K562 (cell line): ENCODE results near the gene EFHC1. TPM values are rescaled to one million over a fixed set of nuclear protein-coding genes. Genes with fewer than 3 reads are reported as not detected.

ENCODE experiments used
- BRD9 ChIP-seq: fragments of 450-650 bp; IDR thresholded peaks from 2 replicates; pipeline ENCODE4 v1.6.1; 2018; ENCODE audit warnings: low read depth; ENCODE audit not compliant: partially characterized antibody
- CCNT2 ChIP-seq: IDR thresholded peaks from 2 replicates; pipeline ENCODE4 v1.6.1; 2011; ENCODE audit warnings: borderline replicate concordance, low read depth, mild to moderate bottlenecking, moderate library complexity, mixed read lengths, low read length; ENCODE audit not compliant: insufficient read length; ENCODE audit errors: extremely low read depth
- CHD4 ChIP-seq: fragments of 200-600 bp; sonication (generic); IDR thresholded peaks from 3 replicates; pipeline ENCODE4 v1.6.1; 2012; ENCODE audit warnings: low read depth, mild to moderate bottlenecking, mixed read lengths, low read length, inconsistent platforms; ENCODE audit not compliant: insufficient read depth, insufficient replicate concordance, poor library complexity, severe bottlenecking
- CXXC5 ChIP-seq: fragments of 250-450 bp; sonication (Bioruptor Pico); IDR thresholded peaks from 2 replicates; pipeline ENCODE4 v1.8.0; 2022; ENCODE audit warnings: inconsistent platforms, mild to moderate bottlenecking, moderate library complexity
- JUN ChIP-seq, 2 experiments: sonication (generic) in 1 of 2; formaldehyde crosslinking in 1 of 2; IDR thresholded peaks; 2 replicates each; pipeline versions ENCODE4 v1.6.1 to v1.8.0; 2012 to 2022; ENCODE audit warnings: borderline replicate concordance in 2 of 2, mild to moderate bottlenecking in 2 of 2, improper control_type of control experiment in 1 of 2, low read depth in 1 of 2, low read length in 1 of 2, missing genetic modification reagents in 1 of 2
- MAFK ChIP-seq: IDR thresholded peaks from 2 replicates; pipeline ENCODE4 v1.6.1; 2011; ENCODE audit warnings: low read length, improper control_type of control experiment
- PRMT5 ChIP-seq: sonication (generic); formaldehyde crosslinking; IDR thresholded peaks from 2 replicates; pipeline ENCODE4 v1.5.0; 2020; ENCODE audit warnings: missing genetic modification reagents
- SMARCA4 ChIP-seq: fragments of 450-650 bp; IDR thresholded peaks from 2 replicates; pipeline ENCODE4 v1.6.1; 2016
- SP2 ChIP-seq: IDR thresholded peaks from 2 replicates; pipeline ENCODE4 v1.6.1; 2011; ENCODE audit warnings: mild to moderate bottlenecking, low read depth, low read length, moderate library complexity; ENCODE audit not compliant: poor library complexity, severe bottlenecking; ENCODE audit errors: extremely low read depth
- TAF7 ChIP-seq: fragments of 450-650 bp; IDR thresholded peaks from 2 replicates; pipeline ENCODE4 v1.6.1; 2016; ENCODE audit warnings: missing genetic modification characterization, missing compliant biosample characterization
- WHSC1 ChIP-seq: IDR thresholded peaks from one replicate; pipeline ENCODE4 v1.6.1; 2012; ENCODE audit warnings: low read length, control low read depth, inconsistent platforms
- ZNF274 ChIP-seq: IDR thresholded peaks from 2 replicates; pipeline ENCODE4 v1.6.1; 2011; ENCODE audit warnings: low read depth, mild to moderate bottlenecking, low read length, moderate library complexity, borderline replicate concordance
- ZNF316 ChIP-seq: fragments of 450-650 bp; IDR thresholded peaks from 2 replicates; pipeline ENCODE4 v1.6.1; 2016
- ZNF644 ChIP-seq: fragments of 200-800 bp; sonication (Bioruptor generic); IDR thresholded peaks from 2 replicates; pipeline ENCODE4 v1.6.1; 2016; ENCODE audit warnings: low read depth, missing genetic modification characterization, missing compliant biosample characterization
- ZNF695 ChIP-seq: fragments of 450-650 bp; formaldehyde crosslinking; IDR thresholded peaks from 2 replicates; pipeline ENCODE4 v1.4.0; 2020; ENCODE audit warnings: mild to moderate bottlenecking, moderate library complexity
- polyA plus RNA-seq, 8 experiments: library from polyadenylated mRNA; depleted of rRNA in 4 of 8; stranded (reverse) in 5 of 8; unstranded in 3 of 8; fragments of >200 nt; fragmentation: Nextera tagmentation in 2 of 8; fragmentation: Illumina TruSeq in 1 of 8; extraction: Ambion mirVana in 2 of 8; extraction: Trizol in 1 of 8; gene quantifications; 2 replicates each; pipeline versions ENCODE4 v1.2.1 to v1.2.3, GENCODE V29; 2011 to 2014; ENCODE audit warnings: inconsistent platforms in 1 of 8, missing spikeins in 1 of 8
- total RNA-seq, 7 experiments: library from RNA; depleted of rRNA in 6 of 7; stranded (reverse); fragments of >200 nt in 6 of 7; fragmentation: Illumina TruSeq in 2 of 7; extraction: Trizol in 2 of 7; gene quantifications; 2 replicates each; pipeline versions ENCODE4 v1.2.1 to v1.2.3, GENCODE V29; 2011 to 2021; ENCODE audit warnings: low replicate concordance in 1 of 7
- TF ChIP-seq, protein P1 (sequence below): fragments of 450-650 bp; IDR thresholded peaks from 2 replicates; pipeline ENCODE4 v1.6.1; 2018; ENCODE audit not compliant: partially characterized antibody
- TF ChIP-seq, protein P2 (sequence below): fragments of 450-650 bp; formaldehyde crosslinking; IDR thresholded peaks from 2 replicates; pipeline ENCODE4 v1.4.0; 2022; ENCODE audit warnings: mild to moderate bottlenecking, moderate library complexity
- TF ChIP-seq, protein P3 (sequence below): fragments of 250-450 bp; sonication (Bioruptor Pico); IDR thresholded peaks from 2 replicates; pipeline ENCODE4 v1.4.0; 2020; ENCODE audit warnings: mild to moderate bottlenecking, moderate library complexity
- TF ChIP-seq, protein P4 (sequence below): IDR thresholded peaks from 2 replicates; pipeline ENCODE4 v1.6.1; 2014; ENCODE audit warnings: antibody characterized with exemption

Gene EFHC1
- total and polyA plus RNA-seq, 9 of the 15 experiments (the other 6 are each of a cell fraction or from before 2014, with no cell fraction given), result 9.5 to 31.0 (median 14.9) TPM

DNA sequence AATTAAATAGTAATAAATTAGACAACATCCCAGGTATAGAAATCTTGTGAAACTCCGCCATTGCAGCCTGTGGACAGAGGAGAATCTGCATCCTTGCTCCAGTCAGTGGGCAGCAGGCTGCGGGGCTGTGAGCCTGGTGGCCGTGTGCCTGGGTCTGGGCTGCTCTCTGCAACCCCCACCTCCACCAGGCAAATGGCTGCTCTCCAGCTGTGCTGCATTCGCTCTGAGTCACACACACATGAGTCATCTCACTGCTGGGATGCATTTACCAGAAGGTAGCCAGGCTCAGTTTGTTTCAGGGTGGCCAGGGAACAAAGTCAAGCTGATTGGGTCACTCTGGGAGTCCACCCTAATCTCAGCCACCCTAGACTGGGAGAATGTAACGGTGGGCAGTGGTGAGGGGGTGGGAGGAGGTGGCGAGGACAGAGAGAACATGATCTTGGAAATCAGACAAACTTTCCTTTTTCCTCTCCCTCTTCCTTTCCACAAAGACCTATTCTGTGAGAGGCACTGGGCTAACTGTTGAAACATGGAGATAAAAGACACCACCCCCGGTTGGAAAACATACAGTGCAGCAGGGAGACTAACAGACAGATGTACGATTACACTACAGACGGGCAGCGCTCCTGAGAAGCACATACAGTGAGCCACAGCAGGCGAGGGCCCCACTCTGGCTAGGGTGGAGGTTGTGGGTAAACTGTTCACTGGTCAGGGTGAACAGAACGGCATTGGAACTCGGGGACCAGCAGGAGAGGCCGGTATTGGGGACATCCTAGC is 97.5 kb downstream of the EFHC1 start (continued):
- TF ChIP-seq, protein P1, sequence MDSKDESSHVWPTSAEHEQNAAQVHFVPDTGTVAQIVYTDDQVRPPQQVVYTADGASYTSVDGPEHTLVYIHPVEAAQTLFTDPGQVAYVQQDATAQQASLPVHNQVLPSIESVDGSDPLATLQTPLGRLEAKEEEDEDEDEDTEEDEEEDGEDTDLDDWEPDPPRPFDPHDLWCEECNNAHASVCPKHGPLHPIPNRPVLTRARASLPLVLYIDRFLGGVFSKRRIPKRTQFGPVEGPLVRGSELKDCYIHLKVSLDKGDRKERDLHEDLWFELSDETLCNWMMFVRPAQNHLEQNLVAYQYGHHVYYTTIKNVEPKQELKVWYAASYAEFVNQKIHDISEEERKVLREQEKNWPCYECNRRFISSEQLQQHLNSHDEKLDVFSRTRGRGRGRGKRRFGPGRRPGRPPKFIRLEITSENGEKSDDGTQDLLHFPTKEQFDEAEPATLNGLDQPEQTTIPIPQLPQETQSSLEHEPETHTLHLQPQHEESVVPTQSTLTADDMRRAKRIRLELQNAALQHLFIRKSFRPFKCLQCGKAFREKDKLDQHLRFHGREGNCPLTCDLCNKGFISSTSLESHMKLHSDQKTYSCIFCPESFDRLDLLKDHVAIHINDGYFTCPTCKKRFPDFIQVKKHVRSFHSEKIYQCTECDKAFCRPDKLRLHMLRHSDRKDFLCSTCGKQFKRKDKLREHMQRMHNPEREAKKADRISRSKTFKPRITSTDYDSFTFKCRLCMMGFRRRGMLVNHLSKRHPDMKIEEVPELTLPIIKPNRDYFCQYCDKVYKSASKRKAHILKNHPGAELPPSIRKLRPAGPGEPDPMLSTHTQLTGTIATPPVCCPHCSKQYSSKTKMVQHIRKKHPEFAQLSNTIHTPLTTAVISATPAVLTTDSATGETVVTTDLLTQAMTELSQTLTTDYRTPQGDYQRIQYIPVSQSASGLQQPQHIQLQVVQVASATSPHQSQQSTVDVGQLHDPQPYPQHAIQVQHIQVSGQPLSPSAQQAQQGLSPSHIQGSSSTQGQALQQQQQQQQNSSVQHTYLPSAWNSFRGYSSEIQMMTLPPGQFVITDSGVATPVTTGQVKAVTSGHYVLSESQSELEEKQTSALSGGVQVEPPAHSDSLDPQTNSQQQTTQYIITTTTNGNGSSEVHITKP, result peak; percentile 79
- TF ChIP-seq, protein P2, sequence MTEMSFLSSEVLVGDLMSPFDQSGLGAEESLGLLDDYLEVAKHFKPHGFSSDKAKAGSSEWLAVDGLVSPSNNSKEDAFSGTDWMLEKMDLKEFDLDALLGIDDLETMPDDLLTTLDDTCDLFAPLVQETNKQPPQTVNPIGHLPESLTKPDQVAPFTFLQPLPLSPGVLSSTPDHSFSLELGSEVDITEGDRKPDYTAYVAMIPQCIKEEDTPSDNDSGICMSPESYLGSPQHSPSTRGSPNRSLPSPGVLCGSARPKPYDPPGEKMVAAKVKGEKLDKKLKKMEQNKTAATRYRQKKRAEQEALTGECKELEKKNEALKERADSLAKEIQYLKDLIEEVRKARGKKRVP (CRISPR knock-in tag), result peak; percentile 35; the same call in 1 of the 2 replicates
- TF ChIP-seq SP2, result no peak
- TF ChIP-seq BRD9, result peak; percentile 80
- TF ChIP-seq SMARCA4, result peak; percentile 96
- peak; percentile 42 for TF ChIP-seq MAFK
- TF ChIP-seq, protein P3, sequence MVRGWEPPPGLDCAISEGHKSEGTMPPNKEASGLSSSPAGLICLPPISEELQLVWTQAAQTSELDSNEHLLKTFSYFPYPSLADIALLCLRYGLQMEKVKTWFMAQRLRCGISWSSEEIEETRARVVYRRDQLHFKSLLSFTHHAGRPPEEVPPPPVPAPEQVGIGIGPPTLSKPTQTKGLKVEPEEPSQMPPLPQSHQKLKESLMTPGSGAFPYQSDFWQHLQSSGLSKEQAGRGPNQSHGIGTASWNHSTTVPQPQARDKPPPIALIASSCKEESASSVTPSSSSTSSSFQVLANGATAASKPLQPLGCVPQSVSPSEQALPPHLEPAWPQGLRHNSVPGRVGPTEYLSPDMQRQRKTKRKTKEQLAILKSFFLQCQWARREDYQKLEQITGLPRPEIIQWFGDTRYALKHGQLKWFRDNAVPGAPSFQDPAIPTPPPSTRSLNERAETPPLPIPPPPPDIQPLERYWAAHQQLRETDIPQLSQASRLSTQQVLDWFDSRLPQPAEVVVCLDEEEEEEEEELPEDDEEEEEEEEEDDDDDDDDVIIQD (CRISPR knock-in tag), result no peak
- TF ChIP-seq, protein P4, sequence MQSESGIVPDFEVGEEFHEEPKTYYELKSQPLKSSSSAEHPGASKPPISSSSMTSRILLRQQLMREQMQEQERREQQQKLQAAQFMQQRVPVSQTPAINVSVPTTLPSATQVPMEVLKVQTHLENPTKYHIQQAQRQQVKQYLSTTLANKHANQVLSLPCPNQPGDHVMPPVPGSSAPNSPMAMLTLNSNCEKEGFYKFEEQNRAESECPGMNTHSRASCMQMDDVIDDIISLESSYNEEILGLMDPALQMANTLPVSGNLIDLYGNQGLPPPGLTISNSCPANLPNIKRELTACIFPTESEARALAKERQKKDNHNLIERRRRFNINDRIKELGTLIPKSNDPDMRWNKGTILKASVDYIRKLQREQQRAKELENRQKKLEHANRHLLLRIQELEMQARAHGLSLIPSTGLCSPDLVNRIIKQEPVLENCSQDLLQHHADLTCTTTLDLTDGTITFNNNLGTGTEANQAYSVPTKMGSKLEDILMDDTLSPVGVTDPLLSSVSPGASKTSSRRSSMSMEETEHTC, result peak; percentile 63; the same call in 1 of the 2 replicates
- peak; percentile 99 for TF ChIP-seq JUN (IDR thresholded peaks at IDR 0.05; ENCODE audit: borderline replicate concordance, low read depth, low read length)
- no peak for TF ChIP-seq JUN (CRISPR knock-in tag; IDR thresholded peaks at IDR 0.05; ENCODE audit: borderline replicate concordance)
- no peak for TF ChIP-seq PRMT5 (CRISPR knock-in tag)
- TF ChIP-seq CCNT2, result no peak
- peak; percentile 85 for TF ChIP-seq TAF7 (tag)
- 0 out of 2 replicates have a peak, but pooled peaks have one; percentile 50 for TF ChIP-seq ZNF644
- peak; percentile 32; the same call in 1 of the 2 replicates for TF ChIP-seq ZNF316
- 0 out of 2 replicates have a peak, but pooled peaks have one; percentile 35 for TF ChIP-seq CXXC5 (CRISPR knock-in tag)
- no peak for TF ChIP-seq ZNF695 (CRISPR knock-in tag)
- no peak for TF ChIP-seq CHD4
- no peak for TF ChIP-seq ZNF274
- TF ChIP-seq WHSC1, result no peak
